Measurements from ENCODE around the gene ELF1. TPM values are rescaled to one million over a fixed set of nuclear protein-coding genes. Genes with fewer than 3 reads are reported as not detected.

ELF1 gene
- total and polyA plus RNA-seq, 2 of the 8 experiments (the other 6 are each of a cell fraction or from before 2014, with no cell fraction given) = 5.6 to 18.2 TPM

DNA sequence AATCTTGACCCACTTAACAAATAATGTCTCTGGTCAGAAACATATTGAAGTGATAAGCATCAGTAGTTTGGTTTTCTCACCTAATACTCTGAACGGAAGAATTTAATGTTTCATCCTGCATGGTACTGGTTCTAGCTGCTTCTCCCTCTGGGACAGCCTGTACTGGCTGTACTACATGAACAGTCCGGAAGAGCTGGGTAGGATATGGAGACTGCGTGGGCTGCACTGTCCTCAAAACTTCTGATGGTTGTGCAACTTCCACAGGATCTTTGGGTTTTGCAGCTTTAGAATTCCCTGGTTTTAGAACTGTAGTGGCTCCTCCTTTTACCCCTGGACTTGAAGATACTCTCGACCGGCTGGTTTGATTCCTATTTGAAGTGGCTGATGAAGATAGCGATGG is 78.3 kb downstream of the ELF1 start:
- H4K91ac ChIP-seq (replicated peaks; ENCODE audit: insufficient read length, low read length) = no peak overlapping the region
- no peak overlapping the region; the same call in 1 of the 2 replicates for H4K8ac ChIP-seq (ENCODE audit: extremely low read depth, insufficient read depth, low read length)
- H3K4me1 ChIP-seq (replicated peaks in 1 of 4; ENCODE audit: control insufficient read depth in 3 of 4, insufficient read depth in 4 of 4, low read length in 3 of 4) = no peaks in the 10 kb centered on the region
- peaks cover 0 to 4% (median 0%) of the 10 kb centered on the region in 4 experiments; a peak in 1 of 8 replicates for H3K36me3 ChIP-seq (ENCODE audit: control insufficient read depth in 2 of 4, insufficient read depth in 4 of 4, low read length in 3 of 4)
- no peaks in the 10 kb centered on the region for H3K27me3 ChIP-seq (replicated peaks in 1 of 4; ENCODE audit: control insufficient read depth in 3 of 4, extremely low read depth in 1 of 4, insufficient read depth in 3 of 4, low read length in 3 of 4)
- no peak overlapping the region for H4K5ac ChIP-seq (ENCODE audit: insufficient read length, low read depth, low read length)
- H3K18ac ChIP-seq (ENCODE audit: extremely low read depth, low read length) = no peak overlapping the region
- no peaks in the 10 kb centered on the region for H4K20me1 ChIP-seq (replicated peaks in 1 of 2; ENCODE audit: control insufficient read depth in 1 of 2, insufficient read depth in 2 of 2, low read length in 2 of 2)
- H2AK5ac ChIP-seq (ENCODE audit: low read depth, low read length) = no peak overlapping the region
- H2BK5ac ChIP-seq (ENCODE audit: low read depth, low read length) = no peak overlapping the region
- no peak overlapping the region for H3K4me2 ChIP-seq (ENCODE audit: insufficient read depth in 1 of 2, low read depth in 2 of 2, low read length in 2 of 2)
- H3K14ac ChIP-seq (ENCODE audit: insufficient read length) = no peak overlapping the region
- no peak for FAIRE-seq
- ChIA-PET CTCF (ENCODE audit: partially characterized antibody) (no interaction called here), POLR2A (ENCODE audit: partially characterized antibody) (no interaction called here)
- 95% methylated on average over 6 of the region's 6 CpGs; no CpG with 5 or more reads in 1 of the 2 experiments for WGBS, 2 experiments (ENCODE audit: extremely low coverage in 1 of 2, insufficient coverage in 1 of 2, insufficient read length in 1 of 2, insufficient replicate concordance in 2 of 2, low coverage in 1 of 2, low lambda C conversion rate in 2 of 2, missing lambda C conversion rate in 1 of 2)
- H3K27ac ChIP-seq (ENCODE audit: low read depth, low read length) = no peak overlapping the region
- H3K9ac ChIP-seq (replicated peaks in 1 of 4; ENCODE audit: extremely low read depth in 1 of 4, low read depth in 3 of 4, low read length in 3 of 4) = no peak overlapping the region
- H2BK12ac ChIP-seq (ENCODE audit: low read depth, low read length) = no peak overlapping the region
- no peaks in the 10 kb centered on the region for H3K79me1 ChIP-seq (ENCODE audit: low read depth, low read length)
- H2BK15ac ChIP-seq (ENCODE audit: low read length) = no peak overlapping the region
- H2BK20ac ChIP-seq (ENCODE audit: low read length) = no peak overlapping the region
- H3K4me3 ChIP-seq (ENCODE audit: extremely low read depth in 1 of 4, insufficient read depth in 2 of 4, low read depth in 3 of 4, low read length in 4 of 4) = no peak overlapping the region
- H3K23ac ChIP-seq (ENCODE audit: insufficient read length) = no peak overlapping the region
- H3K79me2 ChIP-seq (ENCODE audit: control insufficient read depth in 1 of 2, insufficient read depth in 2 of 2, low read length in 2 of 2) = no peaks in the 10 kb centered on the region
- no peak overlapping the region for H3K56ac ChIP-seq (replicated peaks; ENCODE audit: insufficient read length, low read depth, low read length)
- TF ChIP-seq GTF2F1 (IDR thresholded peaks at IDR 0.05; ENCODE audit: borderline replicate concordance, low read depth, low read length) (no peak), CREB1 (IDR thresholded peaks at IDR 0.05) (no peak), NANOG (IDR thresholded peaks at IDR 0.05; ENCODE audit: insufficient read depth, low read depth, low read length, poor library complexity, severe bottlenecking) (no peak), GABPA (IDR thresholded peaks at IDR 0.05; ENCODE audit: borderline replicate concordance, insufficient read depth, low read length) (no peak), YY1 (IDR thresholded peaks at IDR 0.05; ENCODE audit: low read depth, low read length) (no peak), CTBP2 (IDR thresholded peaks at IDR 0.05; ENCODE audit: borderline replicate concordance, insufficient read depth, insufficient read length, low read length) (no peak), RFX5 (IDR thresholded peaks at IDR 0.05; ENCODE audit: borderline replicate concordance, low read depth, low read length) (no peak), BRCA1 (IDR thresholded peaks at IDR 0.05; ENCODE audit: low read depth, low read length) (no peak), PHF8 (conservative IDR thresholded peaks at IDR 0.05; ENCODE audit: low read depth, low read length) (no peak), JUN (IDR thresholded peaks at IDR 0.05; ENCODE audit: low read depth, low read length) (no peak)
- H3K4ac ChIP-seq (replicated peaks; ENCODE audit: insufficient read length, low read depth, low read length) = no peak overlapping the region
- no peak overlapping the region for H2BK120ac ChIP-seq (replicated peaks; ENCODE audit: low read depth, low read length)
- no peak overlapping the region for H2AFZ ChIP-seq (ENCODE audit: low read length)
- no peaks in the 10 kb centered on the region for H3K23me2 ChIP-seq (ENCODE audit: low read depth, low read length)
- no peak for DNase-seq (ENCODE audit: low read depth in 1 of 2, low spot score in 2 of 2)
- no peaks in the 10 kb centered on the region for H3K9me3 ChIP-seq (ENCODE audit: insufficient read depth in 2 of 2, low read depth in 1 of 2, low read length in 1 of 2)
